Measurements from ENCODE around the gene AKAP12.

AKAP12 gene

DNA sequence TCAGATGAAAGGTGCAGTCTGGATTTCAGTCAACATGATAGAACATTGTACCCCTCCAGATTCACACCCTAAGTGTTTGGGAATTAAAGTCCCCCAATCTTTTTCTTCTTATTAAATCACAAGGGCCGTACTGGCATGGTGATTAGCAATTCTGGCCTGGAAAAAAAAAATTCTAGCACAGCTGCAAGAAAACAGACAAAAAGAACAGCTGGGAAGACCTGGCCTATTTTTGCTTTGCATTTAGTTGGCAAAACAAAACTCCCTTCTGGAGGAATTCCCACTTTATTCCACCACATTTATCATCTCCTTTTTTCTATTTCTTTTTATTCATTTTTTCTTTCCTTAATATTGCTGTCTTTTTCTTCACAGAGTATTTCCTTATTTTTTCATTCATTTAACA, 39.8 kb upstream of the AKAP12 start:
- TF ChIP-seq, protein P1, sequence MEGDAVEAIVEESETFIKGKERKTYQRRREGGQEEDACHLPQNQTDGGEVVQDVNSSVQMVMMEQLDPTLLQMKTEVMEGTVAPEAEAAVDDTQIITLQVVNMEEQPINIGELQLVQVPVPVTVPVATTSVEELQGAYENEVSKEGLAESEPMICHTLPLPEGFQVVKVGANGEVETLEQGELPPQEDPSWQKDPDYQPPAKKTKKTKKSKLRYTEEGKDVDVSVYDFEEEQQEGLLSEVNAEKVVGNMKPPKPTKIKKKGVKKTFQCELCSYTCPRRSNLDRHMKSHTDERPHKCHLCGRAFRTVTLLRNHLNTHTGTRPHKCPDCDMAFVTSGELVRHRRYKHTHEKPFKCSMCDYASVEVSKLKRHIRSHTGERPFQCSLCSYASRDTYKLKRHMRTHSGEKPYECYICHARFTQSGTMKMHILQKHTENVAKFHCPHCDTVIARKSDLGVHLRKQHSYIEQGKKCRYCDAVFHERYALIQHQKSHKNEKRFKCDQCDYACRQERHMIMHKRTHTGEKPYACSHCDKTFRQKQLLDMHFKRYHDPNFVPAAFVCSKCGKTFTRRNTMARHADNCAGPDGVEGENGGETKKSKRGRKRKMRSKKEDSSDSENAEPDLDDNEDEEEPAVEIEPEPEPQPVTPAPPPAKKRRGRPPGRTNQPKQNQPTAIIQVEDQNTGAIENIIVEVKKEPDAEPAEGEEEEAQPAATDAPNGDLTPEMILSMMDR (IDR thresholded peaks at IDR 0.05): no peak
- Histone ChIP-seq H3K27ac (no peak overlapping the region), H3K27me3 (ENCODE audit: control insufficient read depth, insufficient read depth, low read length) (no peaks in the 10 kb centered on the region), H3K36me3 (ENCODE audit: control insufficient read depth, insufficient read depth, low read length) (no peaks in the 10 kb centered on the region), H3K9ac (no peak overlapping the region), H3K9me3 (ENCODE audit: control insufficient read depth, low read length) (no peaks in the 10 kb centered on the region), H3K79me2 (no peaks in the 10 kb centered on the region), H3K4me2 (ENCODE audit: low read length) (no peak overlapping the region), H3K4me3 (ENCODE audit: low read depth, low read length) (no peak overlapping the region), H3K4me1 (no peaks in the 10 kb centered on the region), H2AFZ (no peak overlapping the region)

DNA sequence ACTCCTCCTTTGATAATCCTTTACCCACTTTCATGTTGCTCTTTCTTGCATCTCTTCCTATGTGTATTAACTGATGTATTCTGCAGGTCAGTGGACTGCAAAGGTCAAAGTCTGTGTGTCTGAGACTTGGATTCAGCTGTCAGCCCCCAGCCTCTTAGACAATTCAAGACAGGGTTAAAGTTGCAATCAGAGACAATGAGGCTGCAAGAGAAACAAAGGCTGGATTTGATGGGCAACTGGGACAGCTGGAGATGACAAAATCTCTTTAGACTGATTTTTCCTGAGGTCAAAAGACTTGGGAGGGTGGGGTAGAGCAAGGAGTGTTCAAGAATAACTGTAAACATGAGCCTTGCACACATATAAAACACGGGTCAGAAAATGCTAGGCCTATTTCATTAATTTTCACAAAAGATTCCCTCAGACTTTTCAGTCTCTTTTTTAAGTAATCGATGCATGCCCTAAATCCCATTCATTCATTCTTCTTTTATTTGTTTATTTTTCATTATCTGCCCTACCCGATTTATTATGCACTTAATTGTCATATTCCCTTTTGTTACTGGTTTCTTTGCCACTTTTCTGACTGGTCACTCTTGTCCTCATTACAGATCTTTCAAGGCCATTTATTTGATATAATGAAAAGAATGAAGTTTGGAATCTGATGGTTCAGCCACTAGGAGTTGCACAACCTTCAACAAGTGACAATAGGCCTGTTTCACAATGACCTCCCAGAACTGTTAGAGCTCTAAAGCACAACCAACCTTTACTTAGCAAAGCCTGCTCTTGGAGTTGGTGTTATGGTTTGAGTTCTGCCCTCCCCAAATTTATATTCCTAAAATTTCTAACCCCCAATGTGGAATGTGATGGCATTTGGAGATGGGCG, 33.8 kb upstream of the AKAP12 start:
- Histone ChIP-seq H3K4me3 (ENCODE audit: low read depth, low read length) (no peak overlapping the region), H2AFZ (no peak overlapping the region), H3K27me3 (ENCODE audit: control insufficient read depth, insufficient read depth, low read length) (no peaks in the 10 kb centered on the region), H3K9me3 (ENCODE audit: control insufficient read depth, low read length) (no peaks in the 10 kb centered on the region), H3K36me3 (ENCODE audit: control insufficient read depth, insufficient read depth, low read length) (no peaks in the 10 kb centered on the region), H3K27ac (no peak overlapping the region), H3K79me2 (no peaks in the 10 kb centered on the region), H3K4me1 (no peaks in the 10 kb centered on the region), H3K4me2 (ENCODE audit: low read length) (no peak overlapping the region), H3K9ac (no peak overlapping the region)
- TF ChIP-seq, protein P1 (IDR thresholded peaks at IDR 0.05): no peak

DNA sequence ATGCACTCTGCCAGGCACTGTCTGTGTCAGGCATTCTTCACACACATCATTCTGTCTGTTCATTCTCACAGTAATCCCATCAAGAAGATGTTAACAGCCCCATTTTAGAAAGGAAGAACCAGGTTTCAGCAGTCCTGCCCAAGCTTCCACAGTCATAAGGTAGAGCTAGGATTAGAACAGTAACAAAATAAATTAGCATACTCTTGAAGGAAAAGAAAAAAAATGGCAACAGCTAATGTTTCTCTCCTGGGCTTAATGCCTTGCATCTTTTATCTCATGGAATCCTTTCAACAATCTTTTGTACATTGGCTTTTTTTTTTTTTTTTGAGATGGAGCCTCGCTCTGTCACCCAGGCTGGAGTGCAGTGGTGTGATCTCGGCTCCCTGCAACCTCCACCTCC, 32.1 kb upstream of the AKAP12 start:
- Histone ChIP-seq H3K9me3 (ENCODE audit: control insufficient read depth, low read length) (no peaks in the 10 kb centered on the region), H2AFZ (no peak overlapping the region), H3K4me1 (no peaks in the 10 kb centered on the region), H3K9ac (no peak overlapping the region), H3K36me3 (ENCODE audit: control insufficient read depth, insufficient read depth, low read length) (no peaks in the 10 kb centered on the region), H3K27me3 (ENCODE audit: control insufficient read depth, insufficient read depth, low read length) (no peaks in the 10 kb centered on the region), H3K79me2 (no peaks in the 10 kb centered on the region), H3K27ac (no peak overlapping the region), H3K4me3 (ENCODE audit: low read depth, low read length) (no peak overlapping the region), H3K4me2 (ENCODE audit: low read length) (no peak overlapping the region)
- TF ChIP-seq, protein P1 (IDR thresholded peaks at IDR 0.05): no peak

DNA sequence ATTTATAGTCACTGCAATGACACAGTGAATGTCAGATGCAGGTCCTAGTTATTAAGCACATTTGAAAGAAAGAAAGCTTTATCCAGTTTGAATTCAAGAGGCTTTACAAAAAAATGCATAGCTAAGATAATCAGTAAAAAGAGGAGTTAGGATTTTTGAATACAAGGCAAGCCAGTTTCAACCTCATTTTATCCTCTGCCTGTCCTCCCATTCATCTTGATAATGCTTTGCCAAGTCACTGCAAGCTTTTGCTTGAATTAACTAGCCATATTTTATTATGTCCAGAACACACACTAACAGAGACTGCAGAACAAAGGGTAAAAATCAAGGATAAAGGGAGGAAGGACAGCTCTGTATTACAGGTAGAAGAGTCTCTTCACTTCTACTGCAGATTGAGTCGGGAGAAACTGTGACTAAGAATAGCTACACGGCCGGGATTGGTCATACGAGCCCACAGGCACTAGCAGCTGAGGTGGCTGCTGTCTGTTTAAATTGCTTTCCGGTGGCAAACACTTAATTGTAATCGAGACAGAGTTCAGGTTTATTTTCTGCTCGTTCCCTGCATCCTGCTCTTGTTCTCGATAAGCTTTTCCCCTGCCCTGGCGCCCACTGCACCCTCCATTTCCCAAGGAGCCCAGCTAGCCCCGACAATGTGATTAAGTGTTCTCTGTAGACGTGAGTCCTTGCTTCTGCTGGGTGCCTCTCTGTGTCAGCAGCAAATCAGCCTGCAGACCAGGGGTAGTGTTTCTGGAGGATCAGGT, 30.5 kb upstream of the AKAP12 start:
- no peak overlapping the region for H3K9ac ChIP-seq
- TF ChIP-seq, protein P1 (IDR thresholded peaks at IDR 0.05): no peak
- no peaks in the 10 kb centered on the region for H3K36me3 ChIP-seq (ENCODE audit: control insufficient read depth, insufficient read depth, low read length)
- no peak overlapping the region for H3K27ac ChIP-seq
- no peaks in the 10 kb centered on the region for H3K27me3 ChIP-seq (ENCODE audit: control insufficient read depth, insufficient read depth, low read length)
- no peaks in the 10 kb centered on the region for H3K9me3 ChIP-seq (ENCODE audit: control insufficient read depth, low read length)
- no peak overlapping the region for H3K4me3 ChIP-seq (ENCODE audit: low read depth, low read length)
- H3K79me2 ChIP-seq: no peaks in the 10 kb centered on the region
- H3K4me2 ChIP-seq (ENCODE audit: low read length): peak overlapping the region; percentile 4
- peak overlapping the region; percentile 29 for H2AFZ ChIP-seq
- H3K4me1 ChIP-seq: no peaks in the 10 kb centered on the region

Measured in parathyroid adenoma (tissue), 2 donors.